Ramos (cell line): ENCODE results near the gene FHIT.

Experiments used
- in situ Hi-C: fragments of 300-500 bp; cut with MboI; formaldehyde crosslinking; loops from one replicate; pipeline ENCODE4 v1.14.3; 2022; ENCODE audit warnings: low sequenced_read_pairs; ENCODE audit not compliant: unreplicated experiment

The FHIT gene

GRCh38 chr3:60226912-60227311 lies 1024.3 kb downstream of the FHIT start:
- in situ Hi-C loops: no loop called here

GRCh38 chr3:60225848-60226247 lies 1025.4 kb downstream of the FHIT start:
- in situ Hi-C loops: no loop called here

- in situ Hi-C loops: no loop called here
Measured at GRCh38 chr3:60220768-60221167, 1030.5 kb downstream of the FHIT start.

DNA sequence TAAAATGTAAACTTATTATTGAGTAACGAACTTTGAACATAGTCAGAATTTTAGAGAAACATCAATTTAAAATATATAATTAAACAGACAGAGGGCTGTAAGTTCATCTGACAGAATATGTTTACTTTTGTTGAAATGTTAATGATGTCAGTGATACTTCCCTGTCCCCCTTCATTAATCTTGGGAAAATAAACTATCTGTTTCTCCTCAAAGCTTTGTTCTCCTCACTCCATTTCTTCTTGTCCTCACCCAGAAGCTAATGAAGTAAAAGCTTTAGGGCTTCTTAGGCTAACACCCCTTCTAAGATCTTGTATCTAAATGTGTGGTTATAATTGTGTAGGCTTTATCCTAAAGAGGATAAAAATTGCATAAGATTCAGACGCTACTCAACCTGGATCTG lies 1031.8 kb downstream of the FHIT start:
- in situ Hi-C loops: no loop called here

- in situ Hi-C loops: no loop called here
Measured at GRCh38 chr3:60217156-60217911, 1033.9 kb downstream of the FHIT start.

DNA sequence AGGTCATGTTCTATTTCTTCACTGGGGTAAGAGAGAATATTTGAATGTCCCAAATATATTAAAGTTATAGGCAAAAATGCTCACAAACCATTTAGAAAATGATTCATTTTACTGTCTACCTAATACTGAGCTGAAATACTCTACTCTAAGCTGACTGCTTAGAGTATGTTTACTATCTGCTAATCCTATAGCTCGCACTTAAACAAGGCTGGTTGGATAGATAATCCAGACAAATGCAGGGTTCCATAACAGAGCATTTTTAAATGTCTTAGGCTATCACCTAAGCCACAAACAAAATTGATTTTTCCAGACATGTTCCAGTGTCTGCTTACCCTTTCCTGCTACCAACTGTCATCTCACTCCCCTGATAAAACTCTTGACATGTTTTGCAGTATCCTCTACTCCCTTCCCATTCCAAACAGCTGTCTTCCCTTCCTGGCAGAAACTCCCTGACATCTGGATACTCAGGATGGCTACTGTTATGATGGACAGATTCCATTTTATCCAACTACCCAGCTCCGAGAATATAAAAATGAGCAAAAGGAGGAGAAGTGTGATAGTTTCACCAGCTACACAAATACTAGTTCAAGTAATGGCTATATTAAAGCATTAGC lies 1034.7 kb downstream of the FHIT start:
- in situ Hi-C loops: no loop called here

- in situ Hi-C loops: no loop called here
Measured at GRCh38 chr3:60215946-60216345, 1035.3 kb downstream of the FHIT start.

DNA sequence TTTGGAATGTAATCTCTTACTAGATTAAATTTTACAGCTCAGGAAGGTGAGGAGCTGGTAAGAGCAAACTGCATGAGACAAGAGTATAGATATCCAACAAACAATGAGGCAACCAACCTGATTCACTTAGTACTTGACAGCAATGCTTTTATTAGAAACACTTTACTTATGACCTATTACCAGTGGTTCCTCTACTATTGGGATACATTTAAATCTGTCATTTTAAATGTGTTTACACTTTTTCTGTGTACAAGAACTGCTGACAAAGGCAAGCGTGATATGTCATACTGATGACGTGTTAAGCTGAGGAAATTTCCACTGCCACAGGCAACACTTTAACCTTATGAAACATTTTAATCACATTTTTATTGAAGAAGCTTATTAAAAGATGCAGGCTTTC lies 1043.3 kb downstream of the FHIT start:
- in situ Hi-C loops: no loop called here

DNA sequence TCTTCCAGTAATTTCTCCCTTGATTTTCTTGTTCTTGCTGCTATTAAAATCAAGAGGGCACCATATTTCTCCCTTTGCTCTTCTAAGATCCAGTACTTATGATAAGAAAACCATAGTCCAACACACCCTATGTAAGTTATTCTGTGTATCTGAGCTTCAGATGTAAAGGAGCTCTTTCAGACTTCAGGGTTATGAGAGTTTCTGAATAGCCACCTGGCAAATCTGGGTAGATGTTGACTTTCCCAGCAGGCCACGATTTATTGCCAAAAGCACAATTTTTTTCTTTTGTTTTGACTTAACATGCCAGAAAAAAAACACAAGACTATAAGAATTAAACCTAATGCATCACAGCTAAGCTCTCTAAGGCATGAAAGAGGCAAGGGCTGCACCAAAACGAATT lies 1045.0 kb downstream of the FHIT start:
- in situ Hi-C loops: no loop called here

DNA sequence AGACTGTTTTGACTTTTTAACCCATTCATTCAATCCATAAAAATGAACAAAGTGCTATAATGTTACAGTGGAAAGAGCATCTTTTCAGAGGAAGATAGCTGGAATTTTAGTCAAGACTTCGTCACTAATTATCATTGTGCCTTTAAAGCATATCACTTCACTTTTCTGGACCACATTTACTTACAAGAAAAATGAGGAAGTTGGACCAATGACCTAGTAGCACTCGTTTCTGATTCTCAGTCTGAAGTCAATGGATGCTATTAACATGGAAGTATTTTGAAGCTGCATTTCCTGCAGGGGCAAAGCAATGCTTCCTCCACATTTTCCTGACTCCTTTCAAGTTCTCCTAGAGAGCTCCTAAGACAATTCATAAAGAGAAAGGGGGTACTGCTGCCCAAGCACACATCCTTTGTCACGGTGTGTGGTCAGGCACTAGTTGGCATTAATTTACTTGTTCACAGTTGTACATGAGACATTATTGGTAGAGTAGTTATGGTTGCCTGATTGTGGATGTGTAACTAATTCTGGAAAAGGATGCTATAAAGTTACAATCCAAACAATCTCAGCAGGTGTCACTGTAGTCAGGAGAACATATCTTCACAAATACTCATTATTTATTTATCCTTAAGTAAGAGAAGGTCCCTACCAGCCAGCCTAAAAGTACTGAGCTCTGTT lies 1049.1 kb downstream of the FHIT start:
- in situ Hi-C loops: no loop called here

- in situ Hi-C loops: no loop called here
Measured at GRCh38 chr3:60199306-60199705, 1051.9 kb downstream of the FHIT start.

DNA sequence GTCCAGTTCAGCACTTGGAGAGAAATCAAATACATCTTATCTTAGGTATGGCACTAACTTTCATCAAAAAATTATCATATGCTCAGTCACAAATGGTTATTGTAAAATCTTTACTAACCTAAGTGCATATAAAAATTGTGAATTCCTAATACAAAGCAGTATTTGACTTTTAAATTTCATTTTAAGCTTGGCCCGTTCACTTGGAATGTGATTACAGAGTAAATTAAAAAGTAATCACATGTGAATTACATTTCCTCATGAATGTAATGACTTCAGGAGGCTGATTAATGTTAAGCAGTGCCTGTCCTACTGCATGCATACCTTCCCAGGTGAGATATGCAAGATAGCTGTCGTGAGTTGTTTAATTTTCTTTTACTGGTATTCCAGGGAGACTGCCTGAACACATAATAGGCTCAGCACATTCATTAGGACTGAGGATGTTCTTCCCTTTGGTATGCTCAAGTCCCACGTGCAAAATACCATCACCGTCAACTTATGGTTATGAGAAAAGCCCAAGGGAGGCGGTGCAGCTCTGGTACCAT lies 1053.0 kb downstream of the FHIT start:
- in situ Hi-C loops: no loop called here

DNA sequence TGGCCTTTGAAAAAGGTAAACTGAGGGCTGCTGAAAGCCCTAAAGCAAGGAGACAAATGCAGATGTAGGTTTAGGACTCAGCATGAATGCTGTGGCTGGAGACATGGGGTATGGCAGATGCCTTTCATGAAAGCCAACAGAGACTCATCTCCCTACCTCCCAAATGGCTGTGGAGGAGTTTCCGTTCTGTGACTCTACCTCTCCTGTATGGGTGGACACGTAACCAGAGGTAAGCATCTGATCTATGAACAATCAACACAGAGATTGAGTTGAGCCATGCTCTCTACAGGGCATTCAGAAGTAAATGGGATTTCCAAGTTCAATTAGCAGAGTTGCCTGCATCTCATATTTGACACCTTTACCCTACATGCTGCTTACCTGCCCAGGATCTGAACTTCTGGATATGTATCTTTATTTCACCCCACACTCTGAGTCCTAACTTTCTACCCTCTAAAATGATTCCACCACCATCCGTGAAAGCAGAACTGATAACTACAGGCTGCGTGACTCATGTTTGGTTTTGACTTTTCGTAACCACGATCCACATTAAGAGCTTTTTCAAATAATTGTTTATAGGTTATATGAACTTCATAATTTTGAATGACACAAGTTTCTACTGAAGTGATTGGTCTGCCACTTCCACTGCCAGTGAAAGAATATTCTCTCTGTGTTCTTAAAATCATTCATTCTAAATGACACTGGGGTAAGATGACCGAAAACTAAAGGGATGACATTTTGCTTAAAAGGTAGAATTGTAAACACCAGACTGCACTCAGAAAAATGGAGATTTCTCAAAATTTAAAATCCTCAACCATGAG lies 1058.7 kb downstream of the FHIT start:
- in situ Hi-C loops: no loop called here

GRCh38 chr3:60190073-60190472 lies 1061.2 kb downstream of the FHIT start:
- in situ Hi-C loops: no loop called here

DNA sequence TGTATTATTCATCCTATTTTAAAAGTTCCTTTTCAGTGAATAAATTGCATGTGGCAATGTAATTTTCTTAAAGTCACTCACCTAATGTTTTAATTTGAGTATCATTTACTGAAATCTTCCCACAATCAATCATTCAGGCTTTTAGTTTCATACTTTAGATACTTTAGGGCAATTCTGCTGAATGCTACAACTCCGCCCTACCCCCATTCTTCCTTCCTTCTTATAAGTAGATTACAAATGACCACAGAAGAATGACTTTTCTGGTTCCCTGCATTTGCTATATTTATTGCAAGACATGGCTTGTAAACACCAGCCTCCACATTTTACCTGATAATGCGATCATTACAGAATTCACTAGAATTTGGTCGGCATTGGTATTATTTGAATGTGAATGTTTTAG lies 1061.9 kb downstream of the FHIT start:
- in situ Hi-C loops: no loop called here

DNA sequence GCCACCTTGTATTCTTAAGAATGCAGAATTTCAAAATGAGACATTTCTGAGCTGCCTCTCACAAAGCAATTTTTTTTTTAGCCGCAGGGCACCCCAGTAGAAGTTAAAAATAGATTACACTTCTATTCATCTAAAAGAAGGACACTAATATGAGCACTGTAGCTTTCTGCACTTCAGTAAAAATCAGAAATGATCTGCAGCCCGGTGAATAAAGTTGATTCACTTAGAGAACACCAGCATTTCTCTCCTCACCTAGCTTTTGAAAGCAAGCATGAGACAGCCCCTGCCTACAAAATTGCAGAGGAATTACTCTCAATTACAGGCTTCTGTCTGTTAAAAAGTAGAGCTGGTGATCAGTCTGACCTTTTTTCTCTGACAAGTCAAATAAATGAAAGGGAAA lies 1062.4 kb downstream of the FHIT start:
- in situ Hi-C loops: no loop called here

GRCh38 chr3:60187343-60187742 lies 1063.9 kb downstream of the FHIT start:
- in situ Hi-C loops: no loop called here

- in situ Hi-C loops: no loop called here
Measured at GRCh38 chr3:60186359-60186758, 1064.9 kb downstream of the FHIT start.

DNA sequence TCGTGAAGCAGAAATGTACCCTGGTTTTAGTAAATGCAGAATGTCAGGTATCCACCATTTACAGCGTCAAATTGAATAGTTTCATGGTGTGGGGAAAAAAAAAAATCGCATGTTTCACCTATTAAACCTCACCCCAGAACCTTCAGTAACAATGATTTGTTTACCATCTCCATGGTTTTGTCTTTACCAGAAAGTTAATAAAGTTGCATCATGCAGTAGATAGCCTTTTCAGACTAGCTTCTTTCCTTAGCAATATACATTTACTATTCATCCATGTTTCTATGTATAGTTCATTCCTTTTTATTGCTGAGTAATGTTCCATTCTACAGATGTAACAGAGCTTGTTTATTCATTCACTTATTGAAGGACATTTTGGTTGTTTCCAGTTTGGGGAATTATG lies 1066.1 kb downstream of the FHIT start:
- in situ Hi-C loops: no loop called here

DNA sequence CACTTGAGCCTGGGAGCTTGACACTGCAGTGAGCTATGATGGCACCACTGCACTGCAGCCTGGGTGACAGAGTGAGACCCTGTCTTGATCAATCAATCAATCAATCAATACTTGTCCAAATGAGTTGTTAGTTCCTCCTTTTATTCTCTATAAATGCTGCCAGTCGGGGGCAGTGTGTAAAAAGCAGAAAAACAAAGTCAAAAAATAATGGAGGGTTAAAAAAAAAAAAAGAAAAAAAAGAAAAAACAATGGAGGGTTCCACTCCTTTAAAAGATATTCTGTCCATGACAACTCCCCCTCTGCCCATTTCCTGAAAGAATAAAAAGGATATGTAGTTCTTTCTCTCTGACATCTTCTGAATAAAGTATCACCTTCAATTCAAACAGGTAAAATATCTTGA lies 1068.6 kb downstream of the FHIT start:
- in situ Hi-C loops: no loop called here
